ENCODE results near the gene MSANTD4.

- TF ChIP-seq EZH2 (IDR thresholded peaks at IDR 0.05) (no peak), POLR2AphosphoS5 (IDR thresholded peaks at IDR 0.05; ENCODE audit: borderline replicate concordance, low read depth, low read length) (no peak), FOXP2 (optimal IDR thresholded peaks at IDR 0.05; ENCODE audit: control extremely low read depth, extremely low read length, insufficient read depth) (no peak)
These were observed 7.0 kb downstream of the MSANTD4 start for GRCh38 chr11:106015066-106015465.

Data from SK-N-MC (cell line).